GM06990 (cell line): ENCODE results near the gene AK2.

Experiments used
- DNase-seq: peaks from one replicate; pipeline ENCODE4 v3.0.0-alpha.2; 2011; ENCODE audit not compliant: insufficient read length; ENCODE audit errors: extremely low read depth
- H3K27me3 ChIP-seq: replicated peaks from 2 replicates; pipeline ENCODE4 v1.6.0; 2011; ENCODE audit warnings: low read length; ENCODE audit not compliant: control insufficient read depth, insufficient read depth
- H3K36me3 ChIP-seq: 2 replicates; pipeline ENCODE4 v1.5.1; 2011; ENCODE audit warnings: low read length; ENCODE audit not compliant: control insufficient read depth, insufficient read depth
- H3K4me3 ChIP-seq: replicated peaks from 2 replicates; pipeline ENCODE4 v1.5.1; 2011; ENCODE audit warnings: low read depth, mild to moderate bottlenecking, control low read depth, low read length
- TF ChIP-seq, protein P1 (sequence below): IDR thresholded peaks from 2 replicates; pipeline ENCODE4 v1.5.1; 2011; ENCODE audit warnings: low read length, control low read depth, mild to moderate bottlenecking, inconsistent platforms; ENCODE audit not compliant: insufficient read depth, poor library complexity, severe bottlenecking

The AK2 gene

DNA sequence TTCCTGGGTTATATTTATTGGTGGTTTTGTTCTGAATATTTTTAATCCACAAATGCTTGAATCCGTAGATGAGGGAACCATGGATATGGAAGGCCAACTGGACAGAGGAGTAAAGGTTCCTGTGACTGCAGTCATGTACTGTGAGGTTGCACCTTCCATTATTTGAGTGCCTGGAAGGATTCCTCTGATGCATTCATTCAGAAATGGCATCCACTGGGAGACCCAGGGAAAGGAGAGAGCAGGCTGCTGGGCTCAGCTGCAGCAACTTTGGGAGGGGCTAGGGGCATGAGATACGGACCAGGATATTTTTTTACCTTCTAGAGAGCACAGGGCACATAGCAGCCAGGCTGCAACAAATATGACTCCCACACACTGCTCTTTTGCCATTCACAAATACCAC is 19.5 kb downstream of the AK2 start:
- no peaks in the 10 kb centered on the region for H3K27me3 ChIP-seq
- DNase-seq: no peak
- H3K36me3 ChIP-seq: peaks cover 33% of the 10 kb centered on the region
- TF ChIP-seq, protein P1, sequence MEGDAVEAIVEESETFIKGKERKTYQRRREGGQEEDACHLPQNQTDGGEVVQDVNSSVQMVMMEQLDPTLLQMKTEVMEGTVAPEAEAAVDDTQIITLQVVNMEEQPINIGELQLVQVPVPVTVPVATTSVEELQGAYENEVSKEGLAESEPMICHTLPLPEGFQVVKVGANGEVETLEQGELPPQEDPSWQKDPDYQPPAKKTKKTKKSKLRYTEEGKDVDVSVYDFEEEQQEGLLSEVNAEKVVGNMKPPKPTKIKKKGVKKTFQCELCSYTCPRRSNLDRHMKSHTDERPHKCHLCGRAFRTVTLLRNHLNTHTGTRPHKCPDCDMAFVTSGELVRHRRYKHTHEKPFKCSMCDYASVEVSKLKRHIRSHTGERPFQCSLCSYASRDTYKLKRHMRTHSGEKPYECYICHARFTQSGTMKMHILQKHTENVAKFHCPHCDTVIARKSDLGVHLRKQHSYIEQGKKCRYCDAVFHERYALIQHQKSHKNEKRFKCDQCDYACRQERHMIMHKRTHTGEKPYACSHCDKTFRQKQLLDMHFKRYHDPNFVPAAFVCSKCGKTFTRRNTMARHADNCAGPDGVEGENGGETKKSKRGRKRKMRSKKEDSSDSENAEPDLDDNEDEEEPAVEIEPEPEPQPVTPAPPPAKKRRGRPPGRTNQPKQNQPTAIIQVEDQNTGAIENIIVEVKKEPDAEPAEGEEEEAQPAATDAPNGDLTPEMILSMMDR: no peak
- no peak overlapping the region for H3K4me3 ChIP-seq

DNA sequence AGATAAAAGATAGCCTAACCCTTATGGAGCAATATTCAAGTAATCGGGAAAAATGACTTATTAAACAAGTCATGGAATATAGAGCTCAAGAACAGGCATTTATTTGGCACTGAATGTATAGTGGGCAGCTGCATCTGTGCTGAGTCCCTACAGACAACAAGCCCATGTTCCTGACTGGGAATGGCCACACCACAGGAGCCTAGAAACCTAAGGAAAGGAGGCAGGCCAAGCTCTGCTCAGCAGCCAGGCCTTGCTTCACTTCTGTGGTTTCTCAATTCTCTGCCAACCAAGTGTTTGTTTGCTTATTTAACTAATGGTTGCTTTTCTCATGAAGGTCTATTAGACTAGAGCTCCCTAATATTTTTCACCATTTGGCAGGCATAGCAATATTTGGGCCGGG is 21.5 kb downstream of the AK2 start:
- TF ChIP-seq, protein P1: no peak
- Histone ChIP-seq H3K27me3 (no peaks in the 10 kb centered on the region), H3K4me3 (no peak overlapping the region), H3K36me3 (peaks cover 34% of the 10 kb centered on the region)
- no peak for DNase-seq

DNA sequence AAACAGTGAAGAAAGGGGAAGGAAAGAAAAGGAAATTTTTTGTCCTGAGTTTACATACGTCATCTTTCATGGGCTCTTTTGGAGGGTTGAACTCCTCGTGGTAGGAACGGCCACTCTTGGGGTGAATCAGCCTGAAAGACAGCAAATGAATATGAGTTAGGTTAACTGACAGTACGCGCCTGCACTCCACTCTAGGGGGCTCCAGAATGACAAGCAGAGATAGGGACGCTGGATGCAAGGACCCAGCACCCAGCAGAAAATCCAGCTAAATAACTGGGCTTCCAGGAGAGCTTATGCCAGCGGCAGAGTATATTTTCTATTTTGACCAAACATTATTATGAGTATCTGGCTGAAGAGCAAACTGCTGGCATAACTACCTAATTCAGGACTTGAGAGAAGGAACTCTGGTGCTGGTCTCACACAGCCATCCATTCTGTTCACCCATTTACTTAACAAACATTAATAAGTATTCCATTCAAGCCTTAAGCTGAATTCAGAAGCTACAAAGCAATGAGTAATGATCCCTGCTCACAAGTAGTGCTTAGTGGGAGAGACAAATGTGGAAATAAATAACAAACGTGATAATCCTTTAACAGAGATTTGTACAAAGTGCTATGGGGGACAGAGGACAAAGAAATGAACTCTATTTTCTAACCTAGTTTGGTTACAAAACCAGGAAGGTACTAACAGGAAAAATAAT is 22.1 kb downstream of the AK2 start:
- TF ChIP-seq, protein P1: no peak
- Histone ChIP-seq H3K36me3 (peaks cover 34% of the 10 kb centered on the region), H3K4me3 (no peak overlapping the region), H3K27me3 (no peaks in the 10 kb centered on the region)
- DNase-seq: no peak

DNA sequence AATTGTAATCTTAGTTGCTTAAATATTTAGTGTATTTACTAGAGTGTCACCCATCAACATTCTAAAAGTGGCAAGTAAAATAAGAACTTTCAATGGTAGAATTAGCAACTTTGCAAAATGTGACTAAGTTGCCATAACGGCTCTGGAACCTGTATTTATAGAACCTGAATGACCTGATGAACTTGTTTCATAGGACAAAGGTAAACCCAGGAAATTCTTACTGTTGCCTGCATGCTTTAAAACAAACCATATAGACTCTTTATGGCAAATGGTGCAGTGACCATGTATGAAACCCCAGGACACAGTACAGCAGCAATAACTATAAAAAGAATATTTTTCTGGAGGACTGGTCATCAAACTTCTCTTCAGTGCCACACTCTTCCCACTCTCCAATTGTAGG is 22.9 kb downstream of the AK2 start:
- no peak for DNase-seq
- H3K36me3 ChIP-seq: peaks cover 35% of the 10 kb centered on the region
- TF ChIP-seq, protein P1: no peak
- H3K27me3 ChIP-seq: no peaks in the 10 kb centered on the region
- no peak overlapping the region for H3K4me3 ChIP-seq

DNA sequence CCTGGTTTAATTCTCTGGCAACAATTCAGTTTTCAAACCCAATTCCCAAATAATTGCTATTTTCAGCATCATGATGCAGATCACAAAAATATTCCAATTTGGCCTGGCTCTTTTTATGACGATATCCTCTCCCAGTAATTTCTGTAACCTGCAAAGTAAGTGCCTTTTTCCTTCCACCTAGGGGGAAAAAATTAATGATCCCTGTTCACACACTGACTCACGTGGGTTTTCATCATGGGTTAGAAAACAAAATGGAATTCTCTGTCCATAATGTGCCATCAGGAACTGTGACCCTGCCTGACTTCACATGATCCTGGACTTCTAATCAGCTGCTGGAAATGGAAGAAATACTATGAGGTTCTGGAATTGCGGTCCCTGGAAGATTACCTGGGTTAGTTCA is 24.5 kb downstream of the AK2 start:
- Histone ChIP-seq H3K36me3 (peaks cover 41% of the 10 kb centered on the region), H3K4me3 (no peak overlapping the region), H3K27me3 (no peaks in the 10 kb centered on the region)
- TF ChIP-seq, protein P1: no peak
- no peak for DNase-seq
